ENCODE results near the gene REPIN1.
"Not testable (repeated sequence)": the region's sequence is repeated elsewhere in the genome, so short reads cannot be mapped to it uniquely, and the experiment has no call there.

REPIN1 gene

GRCh38 chr7:150378115-150378852 lies 9.7 kb downstream of the REPIN1 start:
- no peak for DNase-seq

DNA sequence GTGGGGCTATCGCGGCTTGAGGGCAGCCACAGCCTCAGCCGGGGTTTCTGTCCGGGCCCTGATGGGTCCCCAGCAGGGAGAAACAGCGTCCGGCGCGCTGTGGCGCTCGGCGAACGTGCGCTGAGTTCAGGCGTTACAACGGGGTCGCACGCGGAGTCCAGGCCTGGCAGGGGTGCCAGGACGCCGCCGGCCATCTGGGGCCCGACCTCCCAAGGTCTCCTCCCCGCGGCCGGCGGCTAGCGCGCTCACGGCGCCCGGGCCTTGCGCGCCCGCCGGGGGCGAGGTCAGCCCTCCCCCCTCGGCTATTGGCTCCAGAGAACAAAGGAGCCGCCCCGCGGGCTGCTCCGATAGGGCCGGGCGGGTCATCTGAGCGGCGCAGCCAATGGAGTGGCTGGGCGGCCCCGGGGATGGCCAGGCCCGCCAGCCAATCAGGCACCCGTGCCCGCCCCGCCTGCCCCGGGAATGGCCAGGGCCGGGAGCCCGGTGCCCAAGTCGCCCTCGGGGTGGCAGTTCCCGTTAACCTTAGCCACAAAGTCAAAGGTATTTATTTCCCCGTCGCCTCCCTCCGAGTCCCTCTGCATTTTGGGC lies 10.3 kb downstream of the REPIN1 start, which contains the start of gene ZNF775:
ZNF775 (plus strand) TSS at position 478 of the 588 bp plus-strand sequence. CDS start 9,141 bp downstream, outside the sequence.
- peak; percentile 89 for DNase-seq

GRCh38 chr7:150379441-150380379 lies 11.1 kb downstream of the REPIN1 start:
- DNase-seq = no peak

DNA sequence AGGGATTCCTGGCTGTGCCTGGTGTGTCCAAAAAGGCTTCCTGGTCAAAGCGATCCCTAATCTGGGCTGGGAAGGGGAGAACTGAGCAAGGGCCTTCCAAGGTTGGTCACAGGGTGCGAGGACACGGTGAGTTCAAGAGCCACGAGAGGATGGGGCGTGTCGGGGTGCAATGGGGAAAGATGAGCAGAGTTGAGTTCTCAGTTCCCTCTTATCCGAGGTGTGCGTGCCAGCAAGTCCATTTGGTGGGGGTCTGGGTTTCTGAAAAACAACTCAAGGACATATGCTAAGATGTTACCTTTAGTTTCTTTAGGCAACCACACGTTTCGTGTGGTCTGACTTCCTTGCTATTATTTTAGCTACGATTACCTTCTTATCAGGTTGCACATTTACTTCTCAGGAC lies 11.8 kb downstream of the REPIN1 start:
- DNase-seq = no peak

GRCh38 chr7:150381096-150381495 lies 12.5 kb downstream of the REPIN1 start:
- no peak for DNase-seq

GRCh38 chr7:150381785-150382122 lies 13.1 kb downstream of the REPIN1 start:
- no peak for DNase-seq

DNA sequence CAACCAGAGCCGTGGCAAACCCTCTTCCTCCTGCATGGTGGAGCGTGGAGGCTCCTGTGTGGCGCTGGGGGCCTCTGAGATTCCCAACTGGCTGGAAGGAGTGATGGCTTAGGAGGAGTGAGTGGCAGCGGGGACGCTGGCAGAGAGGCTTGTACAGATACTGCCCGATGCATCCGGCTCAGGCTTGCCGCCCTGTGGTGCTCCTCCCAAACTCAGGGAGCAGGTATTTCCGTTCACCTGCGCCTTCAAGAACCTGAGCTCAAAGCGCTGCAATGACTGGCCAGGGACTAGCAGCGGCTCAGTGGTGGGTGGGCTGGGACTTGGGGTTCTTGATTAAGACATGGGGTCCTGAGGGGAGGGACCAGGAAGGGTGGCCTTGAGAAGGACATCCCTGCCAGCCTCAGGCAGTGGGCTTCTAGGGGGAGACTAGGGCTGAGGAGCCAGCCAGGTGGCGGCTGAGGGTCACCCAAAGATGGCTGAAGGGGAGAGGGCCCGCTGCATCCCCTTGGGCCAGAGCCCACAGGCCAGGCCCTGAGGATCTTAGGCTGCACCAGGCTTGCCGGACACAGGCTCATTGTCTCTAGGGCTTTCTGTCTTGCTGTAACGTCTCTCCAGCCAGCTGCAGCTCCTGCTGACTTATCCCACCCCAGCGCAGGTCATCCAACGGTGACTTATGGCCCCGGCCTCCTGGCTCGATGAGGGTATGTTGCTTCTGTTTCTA lies 13.7 kb downstream of the REPIN1 start:
- no peak for DNase-seq

- DNase-seq = no peak
These were observed 14.2 kb downstream of the REPIN1 start for GRCh38 chr7:150382844-150383225.

DNA sequence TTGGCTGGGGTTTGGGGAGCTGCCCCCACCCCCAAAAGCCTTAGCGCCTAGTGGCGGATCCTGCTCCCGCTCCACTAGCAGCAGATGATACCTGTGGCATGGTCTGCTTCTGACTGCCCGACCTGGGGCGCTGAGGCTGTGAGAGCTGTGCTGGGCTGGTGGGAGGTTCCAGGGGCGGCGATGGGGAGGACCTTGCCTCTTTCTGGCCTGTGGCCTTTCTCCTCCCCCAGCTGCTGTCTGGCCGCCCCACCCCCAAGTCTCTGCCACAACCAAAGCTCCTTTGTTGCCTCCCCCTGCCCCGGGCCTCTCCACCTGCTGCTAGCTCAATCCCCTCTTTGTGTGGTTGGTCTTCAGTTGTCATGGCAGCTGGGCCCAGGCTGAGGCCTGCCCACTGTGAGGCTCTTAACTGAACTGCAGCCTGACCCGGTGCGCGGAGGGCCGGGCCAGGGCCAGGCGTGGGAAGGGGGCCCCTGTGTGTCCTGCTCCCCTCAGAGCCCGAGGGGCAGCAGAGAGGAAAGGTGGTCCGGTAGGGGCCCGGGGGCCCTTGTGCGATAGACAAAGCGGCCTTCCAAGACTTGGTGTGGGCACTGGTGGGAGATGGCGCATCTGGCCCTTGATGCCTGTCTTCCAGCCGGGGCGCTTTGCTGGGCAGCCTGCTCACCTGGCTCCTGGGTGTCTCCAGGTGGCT lies 15.2 kb downstream of the REPIN1 start:
- DNase-seq = no peak

GRCh38 chr7:150384406-150385301 lies 16.0 kb downstream of the REPIN1 start:
- DNase-seq = no peak

DNA sequence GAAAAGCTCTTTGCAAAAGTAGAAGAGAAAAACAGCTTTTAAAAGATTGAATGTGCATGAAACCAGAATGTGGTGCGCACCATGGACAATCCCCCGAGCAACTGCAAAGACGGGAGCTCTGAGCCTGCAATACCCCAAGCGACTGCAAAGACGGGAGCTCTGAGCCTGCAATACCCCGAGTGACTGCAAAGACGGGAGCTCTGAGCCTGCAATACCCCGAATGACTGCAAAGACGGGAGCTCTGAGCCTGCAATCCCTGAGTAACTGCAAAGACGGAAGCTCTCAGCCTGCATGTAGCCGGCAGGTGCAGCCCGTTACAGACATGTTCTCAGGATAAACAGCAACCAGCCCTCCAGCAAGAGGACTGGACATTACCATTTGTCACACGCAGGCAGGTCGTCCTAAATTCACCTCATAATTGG lies 16.7 kb downstream of the REPIN1 start:
- DNase-seq = no peak

GRCh38 chr7:150385884-150386283 lies 17.3 kb downstream of the REPIN1 start:
- not testable (repeated sequence) for DNase-seq

GRCh38 chr7:150388306-150388705 lies 19.7 kb downstream of the REPIN1 start:
- DNase-seq = no peak

- no peak for DNase-seq
These were observed 20.3 kb downstream of the REPIN1 start for GRCh38 chr7:150388709-150389531.

GRCh38 chr7:150389532-150389816 lies 20.9 kb downstream of the REPIN1 start:
- no peak for DNase-seq

DNA sequence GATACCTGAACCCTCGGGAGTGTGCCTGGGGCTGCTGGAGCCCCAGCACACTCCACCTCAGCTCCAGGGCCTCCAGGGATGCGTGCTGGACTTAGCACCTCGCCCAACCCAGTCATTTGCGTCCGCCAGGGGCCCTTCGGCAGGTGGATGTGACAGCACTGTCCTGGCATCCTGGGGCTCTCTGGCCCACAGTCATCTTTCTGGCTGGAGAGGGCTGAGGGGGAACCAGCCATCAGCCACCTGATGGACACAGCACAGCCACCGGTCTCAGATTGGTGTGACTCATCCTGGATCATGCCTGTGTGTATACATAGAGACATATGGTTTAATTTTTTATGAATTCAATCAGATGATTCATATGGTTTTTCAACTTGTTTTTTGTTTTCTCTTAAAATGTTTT lies 21.6 kb downstream of the REPIN1 start:
- no peak for DNase-seq

DNA sequence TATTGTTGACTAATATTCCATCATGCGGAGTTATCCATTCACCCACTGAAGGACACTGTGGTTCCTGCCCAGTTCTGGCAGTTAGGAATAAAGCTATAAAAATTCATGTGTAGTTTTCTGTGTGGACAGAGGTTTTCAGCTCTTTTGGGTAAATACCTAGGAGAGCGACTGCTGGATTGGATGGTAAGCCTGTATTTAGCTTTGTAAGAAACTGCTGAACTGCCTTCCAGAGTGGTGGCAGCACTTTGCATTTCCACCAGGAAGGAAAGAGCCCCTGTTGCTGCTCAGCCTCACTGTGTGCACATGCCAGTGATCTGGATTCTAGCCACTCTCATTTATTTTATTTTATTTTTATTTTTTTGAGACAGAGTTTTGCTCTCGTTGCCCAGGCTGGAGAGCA lies 24.7 kb downstream of the REPIN1 start:
- no peak for DNase-seq

GRCh38 chr7:150396426-150396825 lies 27.8 kb downstream of the REPIN1 start:
- no peak for DNase-seq

- DNase-seq = no peak
These were observed 28.2 kb downstream of the REPIN1 start for GRCh38 chr7:150396851-150397260.

DNA sequence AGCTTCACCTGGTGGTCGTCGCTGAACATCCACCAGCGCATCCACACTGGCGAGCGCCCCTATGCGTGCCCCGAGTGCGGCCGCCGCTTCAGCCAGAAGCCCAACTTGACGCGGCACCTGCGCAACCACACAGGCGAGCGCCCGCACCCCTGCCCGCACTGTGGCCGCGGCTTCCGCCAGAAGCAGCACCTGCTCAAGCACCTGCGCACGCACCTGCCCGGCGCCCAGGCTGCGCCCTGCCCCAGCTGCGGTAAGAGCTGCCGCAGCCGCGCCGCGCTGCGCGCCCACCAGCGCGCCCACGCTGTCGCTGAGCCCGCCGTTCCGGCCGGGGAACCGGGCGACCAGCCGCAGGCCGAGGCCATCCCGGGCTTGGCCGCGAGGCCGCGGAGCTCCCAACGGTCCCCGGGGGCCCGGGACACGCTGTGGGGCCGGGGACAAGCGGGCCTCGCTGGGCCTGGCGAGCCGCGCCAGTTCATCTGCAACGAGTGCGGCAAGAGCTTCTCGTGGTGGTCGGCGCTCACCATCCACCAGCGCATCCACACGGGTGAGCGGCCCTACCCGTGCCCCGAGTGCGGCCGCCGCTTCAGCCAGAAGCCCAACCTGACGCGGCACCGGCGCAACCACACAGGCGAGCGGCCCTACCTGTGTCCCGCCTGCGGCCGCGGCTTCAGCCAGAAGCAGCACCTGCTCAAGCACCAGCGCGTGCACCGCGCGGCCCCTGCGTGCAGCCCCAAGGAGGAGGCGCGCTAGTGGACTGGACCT lies 28.9 kb downstream of the REPIN1 start:
- no peak for DNase-seq
